OCI-LY3 (cell line): ENCODE measurements around the gene EFEMP2.

Experiments
- H2AFZ ChIP-seq: fragments of 200-600, 300-600 bp; shearing (Covaris generic); 2 replicates; pipeline ENCODE4 v1.6.0; 2014; ENCODE audit warnings: antibody characterized with exemption, low read depth, low read length
- H3K27ac ChIP-seq: fragments of 200-600, 300-600 bp; sonication (generic); 2 replicates; pipeline ENCODE4 v1.5.1; 2014; ENCODE audit warnings: mild to moderate bottlenecking, low read length, moderate library complexity, mixed read lengths
- H3K27me3 ChIP-seq: fragments of 200-600, 300-600 bp; sonication (generic); 2 replicates; pipeline ENCODE4 v1.6.1; 2014; ENCODE audit warnings: low read depth, low read length, mixed read lengths
- H3K36me3 ChIP-seq: fragments of 200-600, 300-600 bp; sonication (generic); replicated peaks from 2 replicates; pipeline ENCODE3; 2014; ENCODE audit warnings: low read depth, low read length, mixed read lengths
- H3K4me1 ChIP-seq: fragments of 300-600, 200-600 bp; sonication (generic); 2 replicates; pipeline ENCODE4 v1.6.1; 2014; ENCODE audit warnings: low read length, mixed read lengths
- H3K4me2 ChIP-seq: fragments of 200-600, 300-600 bp; sonication (generic); 2 replicates; pipeline ENCODE4 v1.6.1; 2014; ENCODE audit warnings: low read length, mixed read lengths
- H3K4me3 ChIP-seq: fragments of 300-600, 200-600 bp; sonication (generic); 2 replicates; pipeline ENCODE4 v1.5.1; 2014; ENCODE audit warnings: antibody characterized with exemption, mild to moderate bottlenecking, low read length, moderate library complexity
- H3K79me2 ChIP-seq: fragments of 300-600, 200-600 bp; shearing (Covaris generic); 2 replicates; pipeline ENCODE4 v1.6.1; 2014; ENCODE audit warnings: mild to moderate bottlenecking, low read length, mixed read lengths
- H3K9ac ChIP-seq: fragments of 300-600, 200-600 bp; shearing (Covaris generic); 2 replicates; pipeline ENCODE4 v1.6.0; 2014; ENCODE audit warnings: mild to moderate bottlenecking, low read length, moderate library complexity
- H3K9me3 ChIP-seq: fragments of 200-600, 300-600 bp; shearing (Covaris generic); 2 replicates; pipeline ENCODE4 v1.6.1; 2014; ENCODE audit warnings: low read length, mixed read lengths; ENCODE audit not compliant: insufficient read depth
- H4K20me1 ChIP-seq: fragments of 200-600, 300-600 bp; sonication (generic); 2 replicates; pipeline ENCODE4 v1.6.1; 2016; ENCODE audit warnings: low read length, mixed read lengths; ENCODE audit not compliant: insufficient read depth
- CTCF ChIP-seq: fragments of 200-600, 300-600 bp; sonication (generic); IDR thresholded peaks from 2 replicates; pipeline ENCODE4 v1.5.1; 2014; ENCODE audit warnings: antibody characterized with exemption, low read length, low read depth
- EZH2phosphoT487 ChIP-seq: fragments of 200-600 bp; shearing (Covaris generic); IDR thresholded peaks from 2 replicates; pipeline ENCODE4 v1.6.1; 2018; ENCODE audit warnings: antibody characterized with exemption, mixed run types, low read depth

EFEMP2 gene

GRCh38 chr11:65872586-65873317, at the start of gene EFEMP2:
Gene EFEMP2, minus strand, starts transcription at chr11:65872800. Its CDS starts 446 bp downstream, at chr11:65872354.
- peak within 1 kb of the TSS; percentile 66 for H3K9ac ChIP-seq
- no peaks in the 10 kb centered on the region for H3K27me3 ChIP-seq
- no peaks in the 10 kb centered on the region for H4K20me1 ChIP-seq
- TF ChIP-seq CTCF (no peak), EZH2phosphoT487 (no peak)
- H3K4me1 ChIP-seq, result peaks cover 6% of the 10 kb centered on the region
- H3K36me3 ChIP-seq, result peaks cover 5% of the 10 kb centered on the region
- peak within 1 kb of the TSS; percentile 48 for H3K27ac ChIP-seq
- H3K9me3 ChIP-seq, result no peaks in the 10 kb centered on the region
- H3K4me3 ChIP-seq, result peak within 1 kb of the TSS; percentile 80
- no peaks in the 10 kb centered on the region for H3K79me2 ChIP-seq
- H3K4me2 ChIP-seq, result peak within 1 kb of the TSS; percentile 90
- H2AFZ ChIP-seq, result peak within 1 kb of the TSS; percentile 43; the same call in 1 of the 2 replicates

GRCh38 chr11:65921876-65922275, 49.3 kb upstream of the EFEMP2 start:
- H3K79me2 ChIP-seq, result peaks cover 27% of the 10 kb centered on the region
- TF ChIP-seq CTCF (no peak), EZH2phosphoT487 (no peak)
- H3K36me3 ChIP-seq, result peaks cover 13% of the 10 kb centered on the region
- H3K4me1 ChIP-seq, result peaks cover 14% of the 10 kb centered on the region
- H2AFZ ChIP-seq, result no peak overlapping the region
- no peak overlapping the region for H3K27ac ChIP-seq
- H3K9ac ChIP-seq, result no peak overlapping the region
- no peaks in the 10 kb centered on the region for H3K9me3 ChIP-seq
- H3K4me3 ChIP-seq, result no peak overlapping the region
- H3K4me2 ChIP-seq, result no peak overlapping the region
- no peaks in the 10 kb centered on the region for H4K20me1 ChIP-seq
- H3K27me3 ChIP-seq, result no peaks in the 10 kb centered on the region

GRCh38 chr11:65921033-65921555, 48.5 kb upstream of the EFEMP2 start:
- no peak overlapping the region for H3K27ac ChIP-seq
- no peak overlapping the region for H3K9ac ChIP-seq
- no peak overlapping the region for H3K4me3 ChIP-seq

More at GRCh38 chr11:65921033-65921555, 48.5 kb upstream of the EFEMP2 start:
- Histone ChIP-seq H3K27me3 (no peaks in the 10 kb centered on the region), H3K4me2 (no peak overlapping the region), H4K20me1 (no peaks in the 10 kb centered on the region), H3K4me1 (peaks cover 14% of the 10 kb centered on the region), H3K79me2 (peaks cover 27% of the 10 kb centered on the region), H2AFZ (no peak overlapping the region), H3K36me3 (peaks cover 13% of the 10 kb centered on the region), H3K9me3 (no peaks in the 10 kb centered on the region)
- TF ChIP-seq CTCF, result no peak
- TF ChIP-seq EZH2phosphoT487, result no peak
